GM12892 (cell line): ENCODE measurements around the gene C19orf85.

Experiments used
- POLR2A ChIP-seq: IDR thresholded peaks from 2 replicates; pipeline ENCODE4 v1.6.1; 2011; ENCODE audit warnings: low read depth, low read length, control low read depth
- POLR2AphosphoS5 ChIP-seq: IDR thresholded peaks from 2 replicates; pipeline ENCODE4 v1.6.1; 2011; ENCODE audit warnings: low read depth, low read length, control low read depth
- TAF1 ChIP-seq: IDR thresholded peaks from 2 replicates; pipeline ENCODE4 v1.6.1; 2011; ENCODE audit warnings: low read depth, mild to moderate bottlenecking, control low read depth, low read length, borderline replicate concordance

GRCh38 chr19:55446060-55446459, 18.5 kb downstream of the C19orf85 start:
- TF ChIP-seq POLR2AphosphoS5: no peak
- TF ChIP-seq POLR2A: no peak
- TF ChIP-seq TAF1: no peak
